Ammon's horn (tissue), 1 donor: ENCODE data around the gene SLC25A1.

Experiments
- DNase-seq: peaks from one replicate; pipeline ENCODE4 v3.0.0-alpha.2; 2016; ENCODE audit warnings: low spot score

The SLC25A1 gene

DNA sequence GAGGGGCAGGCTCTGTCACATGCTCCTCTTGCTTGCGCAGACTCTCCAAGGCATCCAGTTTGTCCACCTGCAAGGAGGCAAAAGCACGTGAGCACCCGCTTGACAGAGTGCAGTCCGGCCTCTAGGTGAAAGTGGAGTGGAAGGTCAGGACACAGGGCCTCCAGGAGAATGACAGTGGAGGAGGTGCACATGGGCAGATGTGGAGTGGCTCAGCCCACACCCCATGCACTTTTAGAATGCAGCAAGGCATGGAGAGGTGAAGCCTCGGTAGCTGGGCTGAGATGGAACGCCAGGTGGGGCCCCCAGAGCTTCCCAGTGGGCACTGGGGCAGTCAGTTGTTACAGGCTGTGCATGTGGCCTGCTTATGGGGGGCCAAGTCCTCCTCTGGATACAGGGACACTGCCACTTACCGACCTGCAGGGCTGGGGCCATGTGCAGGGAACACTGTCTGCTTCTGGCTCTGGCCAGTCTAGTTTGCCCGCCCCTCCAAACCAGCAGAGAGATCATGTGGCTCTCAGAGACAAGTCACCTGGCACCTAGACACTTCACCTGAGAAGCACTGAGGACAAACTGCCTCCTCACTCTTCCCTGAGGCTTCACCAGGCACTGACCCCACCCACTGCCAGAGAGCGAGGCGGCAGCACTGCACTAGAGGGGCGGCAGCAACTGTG is 2.3 kb upstream of the SLC25A1 start:
- DNase-seq: no peak

DNA sequence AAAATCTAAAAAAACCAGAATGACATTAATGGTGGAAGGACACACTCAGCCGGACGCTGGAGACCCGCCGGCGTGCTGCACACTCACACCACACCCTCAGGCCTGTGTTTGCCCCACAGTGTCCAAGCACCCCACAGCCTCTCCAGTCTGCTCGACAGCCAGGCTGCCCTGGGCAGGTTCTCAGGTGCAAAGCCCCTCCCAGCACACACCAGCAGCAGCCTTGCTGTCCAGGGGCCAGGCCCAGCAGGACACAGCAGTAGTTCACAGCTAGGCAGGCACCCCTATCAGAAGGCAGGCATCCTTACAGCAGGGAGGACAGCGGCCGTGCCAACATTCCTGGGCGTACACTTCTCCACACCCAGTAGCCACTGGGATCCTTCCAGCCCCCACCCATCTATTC is 1.7 kb upstream of the SLC25A1 start:
- no peak for DNase-seq

GRCh38 chr22:19179497-19180048 is 1.0 kb upstream of the SLC25A1 start:
- peak; percentile 91 for DNase-seq

DNA sequence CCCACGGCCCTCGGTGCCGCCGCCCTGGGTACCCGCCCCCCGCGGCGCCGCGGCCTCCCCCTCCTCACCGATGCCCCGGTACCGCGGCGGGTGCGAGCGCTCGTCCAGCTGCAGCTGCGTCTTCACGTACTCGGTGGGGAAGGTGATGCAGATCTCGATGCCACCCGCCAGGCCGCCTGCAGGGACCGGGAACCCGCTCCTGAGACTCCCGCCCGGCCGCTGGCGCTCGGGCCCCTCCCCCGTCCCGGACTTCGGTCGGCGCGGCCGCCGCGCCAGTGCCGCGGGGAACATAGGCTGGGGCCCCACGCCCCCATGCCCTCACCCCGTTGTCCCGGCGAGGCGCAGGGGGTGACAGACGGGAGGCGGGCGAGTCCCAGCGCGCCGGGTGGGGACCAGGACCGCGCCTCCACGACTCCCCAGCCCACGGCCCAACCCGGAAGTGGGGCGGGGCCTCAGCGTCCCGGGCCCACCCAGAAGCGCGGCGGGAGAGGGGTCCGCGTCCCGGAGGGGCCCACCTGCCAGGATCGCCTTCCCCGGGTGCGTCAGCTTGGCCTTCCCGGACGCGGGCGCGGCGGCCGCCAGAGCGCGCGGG is 375 bp downstream of the SLC25A1 start:
- DNase-seq: no peak

DNA sequence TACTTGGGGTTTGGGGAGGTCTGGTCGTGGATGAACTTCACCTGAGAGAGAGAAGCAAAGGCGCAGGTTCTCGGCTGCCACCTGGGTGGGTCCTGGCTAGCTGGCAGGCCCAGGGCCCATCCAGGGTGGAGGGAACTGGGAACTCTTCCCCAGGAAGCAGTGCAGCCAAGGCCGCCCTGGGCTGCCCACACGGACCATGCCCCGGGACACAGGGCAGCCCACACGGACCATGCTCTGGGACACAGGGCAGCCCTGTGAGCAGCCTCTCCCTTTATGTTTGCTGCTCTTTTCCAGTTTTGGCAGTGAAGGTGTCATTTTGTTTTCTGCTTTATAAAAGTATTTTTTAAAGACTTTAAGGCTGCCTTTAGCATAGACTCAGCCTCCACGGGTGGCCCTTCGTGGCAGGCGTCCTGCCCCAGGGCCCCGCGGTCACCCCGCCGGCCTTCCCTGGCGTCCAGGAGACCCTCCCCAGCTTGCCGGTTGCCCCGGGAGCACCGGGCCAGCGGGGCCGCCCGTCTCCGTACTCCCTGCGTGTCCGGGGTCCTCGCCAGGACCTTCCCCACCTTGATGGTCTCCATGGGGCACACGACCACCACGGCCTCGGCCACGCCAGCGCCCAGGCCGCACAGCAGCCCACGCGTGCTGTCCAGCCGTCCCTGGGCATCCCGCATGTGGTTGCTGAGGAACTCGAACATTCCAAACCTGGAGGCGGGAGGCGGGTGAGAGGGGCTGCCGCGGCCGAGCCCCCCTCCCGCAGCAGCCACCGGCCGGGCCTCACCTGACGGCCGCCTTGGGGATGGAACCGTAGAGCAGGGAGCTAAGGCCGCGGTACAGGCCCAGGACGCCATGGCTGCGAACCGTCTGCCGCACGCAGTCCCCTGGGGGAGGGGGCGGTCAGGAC is 1.1 kb downstream of the SLC25A1 start:
- no peak for DNase-seq

DNA sequence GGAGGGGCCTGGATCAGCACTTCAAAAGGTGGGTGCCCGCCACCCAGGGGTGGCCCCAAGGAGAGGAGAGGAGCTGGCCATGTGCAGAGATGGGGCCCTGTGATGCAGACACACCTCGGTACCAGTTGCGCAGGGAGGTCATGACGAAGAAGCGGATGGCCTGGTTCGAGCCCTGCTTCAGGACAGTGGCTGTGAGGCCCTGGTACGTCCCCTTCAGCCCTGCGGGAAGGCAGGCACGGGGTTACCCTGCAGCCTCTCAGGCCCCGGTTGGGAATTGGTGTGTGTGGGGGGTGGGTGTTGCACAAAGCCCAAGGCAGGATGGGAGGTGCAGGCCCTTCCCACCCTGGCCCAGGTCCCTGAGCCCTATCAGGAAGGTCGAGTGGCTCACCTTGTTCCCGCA is 1.8 kb downstream of the SLC25A1 start:
- no peak for DNase-seq

DNA sequence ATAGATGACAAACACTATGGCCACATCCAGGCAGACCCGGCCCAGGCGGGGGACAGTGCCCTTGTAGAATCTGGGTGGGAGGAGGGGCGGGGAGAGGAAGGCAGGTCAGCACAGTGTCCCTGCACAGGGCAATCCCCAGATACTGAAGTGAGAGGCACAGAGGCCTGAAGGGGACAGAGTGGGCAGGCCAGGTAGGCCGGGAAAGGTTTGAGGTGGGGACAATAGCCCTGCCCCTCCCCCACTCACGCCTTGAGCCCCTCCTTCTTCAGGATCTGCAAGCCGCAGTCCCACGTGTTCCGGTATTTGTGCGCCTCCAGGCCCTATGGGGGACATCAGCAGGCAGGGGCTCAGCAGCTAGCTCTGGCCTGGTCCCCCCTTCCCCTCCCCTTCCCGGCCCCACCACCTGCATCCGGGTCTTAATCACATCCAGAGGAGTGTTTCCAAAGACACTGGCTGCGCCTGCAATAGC is 2.3 kb downstream of the SLC25A1 start:
- DNase-seq: no peak

DNA sequence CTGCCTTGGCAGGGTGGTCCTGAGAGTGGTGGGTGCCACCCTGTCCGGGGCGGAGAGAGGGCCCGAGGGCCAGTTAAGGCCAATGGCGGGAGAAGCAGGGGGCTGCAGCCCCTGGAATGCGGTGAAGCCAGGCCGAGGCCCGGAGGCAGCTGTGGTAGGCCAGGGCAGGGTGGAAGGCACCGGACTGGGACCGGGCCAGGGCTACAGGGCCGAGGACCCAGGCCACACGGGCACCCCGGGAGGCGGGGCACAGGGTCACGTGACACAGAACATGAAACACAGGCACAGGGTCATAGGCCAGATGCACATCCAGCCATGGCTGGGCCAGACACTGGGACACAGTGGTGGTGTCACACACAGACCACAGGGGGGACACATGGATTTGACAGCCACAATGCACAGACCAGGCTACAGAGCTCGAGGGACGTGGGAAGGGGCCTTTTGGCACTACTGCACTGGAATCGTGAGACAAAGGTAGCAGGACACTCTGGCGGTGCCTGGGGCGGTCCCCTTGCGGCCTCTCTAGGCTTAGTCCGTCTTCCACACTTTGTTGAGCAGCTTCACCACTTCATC is 2.8 kb downstream of the SLC25A1 start:
- no peak for DNase-seq

DNA sequence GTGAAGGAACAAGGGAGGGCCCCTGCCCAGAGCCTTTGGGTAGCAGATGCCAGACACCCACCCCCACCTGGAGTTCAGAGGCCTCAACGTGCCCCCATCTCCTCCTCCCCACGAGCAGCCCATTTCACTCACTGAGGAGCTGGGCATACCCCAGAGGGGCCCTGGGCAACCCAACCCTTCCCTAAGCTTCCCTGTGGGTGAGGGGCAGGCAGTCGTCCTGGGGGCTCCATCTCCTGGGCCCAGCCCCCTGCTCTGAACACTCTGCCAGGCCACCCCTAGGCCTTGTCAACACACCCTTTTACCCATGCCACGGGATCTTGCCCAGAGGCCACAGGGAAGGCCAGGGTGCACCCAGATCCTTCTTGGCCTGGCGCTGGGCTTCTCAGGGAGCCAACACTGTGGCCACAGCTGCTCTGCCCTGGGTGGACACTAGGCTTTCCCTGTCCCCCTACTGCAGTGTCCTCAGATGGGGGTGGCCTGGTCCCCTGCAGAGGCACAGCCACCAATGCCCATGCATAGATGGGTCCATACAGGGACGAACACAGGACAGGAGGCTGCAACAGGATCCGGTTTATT is 3.4 kb downstream of the SLC25A1 start:
- DNase-seq: no peak

GRCh38 chr22:19174106-19175025 is 4.2 kb downstream of the SLC25A1 start:
- no peak for DNase-seq

GRCh38 chr22:19173047-19174035 is 5.2 kb downstream of the SLC25A1 start:
- no peak for DNase-seq

- DNase-seq: no peak
Measured at GRCh38 chr22:19172213-19173046, 6.1 kb downstream of the SLC25A1 start.

GRCh38 chr22:19169947-19170318 is 8.6 kb downstream of the SLC25A1 start:
- no peak for DNase-seq

DNA sequence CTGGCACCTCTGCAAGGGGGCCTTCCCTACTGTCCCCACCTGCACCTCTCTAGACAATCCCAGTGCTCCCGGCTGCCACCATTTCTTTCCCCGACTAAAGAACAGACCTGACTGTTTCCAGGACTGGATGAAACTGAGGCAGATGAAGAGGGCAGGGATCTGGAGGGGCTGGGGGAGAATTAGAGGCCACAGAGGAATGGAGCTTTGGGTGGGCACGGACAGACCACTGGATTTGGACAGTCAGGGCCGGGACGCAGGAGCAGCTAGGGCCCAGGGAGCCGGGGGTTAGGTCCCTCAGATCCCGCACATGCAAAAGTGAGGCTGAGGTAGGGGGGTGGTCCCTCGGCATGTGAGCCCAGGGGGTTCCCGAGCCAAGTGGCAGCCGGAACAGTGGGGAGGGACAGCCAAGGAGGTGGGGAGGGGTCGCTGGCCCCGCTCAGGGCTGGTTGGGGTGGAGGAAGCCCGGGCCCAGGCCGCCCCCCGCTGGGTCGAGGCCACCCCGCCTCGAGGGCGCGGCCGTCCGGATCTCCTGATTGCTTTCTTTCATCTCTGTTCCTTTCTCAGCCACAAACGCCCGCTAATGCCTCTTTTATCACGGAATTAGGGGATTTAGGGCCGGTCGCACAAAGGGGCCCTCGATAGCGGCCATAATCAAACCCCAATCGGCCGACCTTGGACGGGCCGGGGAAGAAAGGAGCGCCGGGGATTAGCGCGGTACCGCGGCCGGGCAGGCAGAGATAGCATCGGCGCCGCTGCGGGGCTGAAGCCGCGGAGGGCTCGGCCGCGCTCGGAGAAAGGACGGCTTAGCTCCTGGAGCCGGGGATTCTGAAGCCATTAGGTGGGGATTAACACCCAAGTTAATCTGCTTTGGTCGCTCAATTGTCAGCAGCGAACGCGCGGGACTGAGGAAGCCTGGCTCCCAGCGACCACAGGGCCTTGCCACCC is 9.3 kb downstream of the SLC25A1 start:
- no peak for DNase-seq

DNA sequence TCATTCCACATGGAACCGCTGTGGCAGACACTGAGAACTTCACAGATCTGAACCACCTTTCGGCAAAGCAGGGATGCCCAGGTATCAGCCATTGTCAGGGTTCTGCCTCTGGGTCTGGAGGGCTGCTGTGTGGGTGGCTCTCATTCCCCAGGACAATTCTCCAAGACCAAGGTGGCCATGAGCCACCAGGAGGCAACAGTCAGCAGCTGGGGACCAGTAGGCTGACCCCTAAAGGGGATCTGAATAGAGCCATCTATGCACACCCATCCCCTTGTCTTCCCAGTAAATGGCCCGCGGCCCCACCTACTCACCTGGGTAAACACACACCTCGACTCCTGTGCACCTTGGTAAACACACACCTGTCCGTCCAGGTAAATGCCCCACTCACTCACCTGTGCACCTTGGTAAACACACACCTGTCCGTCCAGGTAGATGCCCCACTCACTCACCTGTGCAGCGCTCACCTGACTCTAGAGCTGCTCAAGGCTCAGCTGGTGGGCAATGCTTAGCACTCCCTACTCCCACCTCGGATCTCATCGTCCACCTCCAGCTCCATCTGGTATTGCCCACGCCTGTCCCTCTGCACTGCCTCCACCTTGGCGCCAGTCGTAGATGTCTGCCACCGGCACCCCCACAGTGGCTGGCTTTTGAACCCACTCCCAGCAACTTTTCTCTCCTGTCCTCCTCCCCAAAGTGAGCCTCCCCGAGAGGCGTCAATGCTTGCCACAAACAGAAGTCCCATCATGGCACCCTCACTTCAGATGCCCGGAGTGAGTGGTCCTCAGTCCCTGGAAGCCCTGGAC is 10.2 kb downstream of the SLC25A1 start:
- DNase-seq: no peak

- no peak for DNase-seq
Measured at GRCh38 chr22:19167106-19167869, 11.2 kb downstream of the SLC25A1 start.
